Mucosa of descending colon (tissue), 3 donors: ENCODE data around the gene BIRC6. TPM values are rescaled to one million over a fixed set of nuclear protein-coding genes. Genes with fewer than 3 reads are reported as not detected.

Source experiments
- ATAC-seq: fragments of 200-7000 bp; cut with Tn5 transposase; one replicate; pipeline ENCODE4 v1.9.1; 2020; ENCODE audit warnings: mild to moderate bottlenecking, moderate library complexity
- DNase-seq, 3 donors: peaks; one replicate each; pipeline ENCODE4 v3.0.0-alpha.2; 2020
- H3K36me3 ChIP-seq: fragments of 200-600 bp; one replicate; pipeline ENCODE4 v1.8.0; 2021; ENCODE audit warnings: low read depth, mild to moderate bottlenecking
- H3K4me1 ChIP-seq: fragments of 200-600 bp; one replicate; pipeline ENCODE4 v1.8.0; 2021; ENCODE audit warnings: low read depth, mild to moderate bottlenecking
- H3K4me3 ChIP-seq: fragments of 200-600 bp; one replicate; pipeline ENCODE4 v1.8.0; 2021; ENCODE audit warnings: mild to moderate bottlenecking
- H3K9me3 ChIP-seq: fragments of 200-600 bp; one replicate; pipeline ENCODE4 v1.8.0; 2021; ENCODE audit warnings: mild to moderate bottlenecking
- intact Hi-C, 2 donors: fragments of 100-400 bp; cut with DNase I in 1 of 2; cut with micrococcal nuclease in 1 of 2; formaldehyde crosslinking; loops; one replicate each; pipeline versions ENCODE4 v1.11.0 to v1.11.1; 2022; cut with DNase I, micrococcal nuclease
- total RNA-seq, 3 donors: library from RNA; stranded (reverse); fragmentation: NEBNext Ultra II Directional in 2 of 3; extraction: Animal tissue kit (Norgen Biotek cat#: 25700) in 2 of 3; gene quantifications; one replicate each; pipeline versions ENCODE4 v1.2.1 to v1.2.4, GENCODE V29; 2021 to 2023
- TF ChIP-seq, protein P1 (sequence below): fragments of 200-600 bp; IDR thresholded peaks from one replicate; pipeline ENCODE4 v1.8.0; 2022; ENCODE audit warnings: antibody characterized with exemption, mild to moderate bottlenecking
- donor health status: DM: no; HTN: no; CAD: no; lungs with moderate emphysema.
- donor health status: DM: no; HTN: no; CAD: no.
- donor health status: DM: no; HTN: yes; CAD: no.

Gene BIRC6
- total RNA-seq, 3 donors from 2014 or later, result 102 to 136 (median 112) TPM

- ATAC-seq, result no peak
- no peak for DNase-seq
- Histone ChIP-seq H3K4me3 (no peak overlapping the region), H3K36me3 (no peaks in the 10 kb centered on the region), H3K9me3 (no peaks in the 10 kb centered on the region), H3K4me1 (no peaks in the 10 kb centered on the region)
- TF ChIP-seq, protein P1, sequence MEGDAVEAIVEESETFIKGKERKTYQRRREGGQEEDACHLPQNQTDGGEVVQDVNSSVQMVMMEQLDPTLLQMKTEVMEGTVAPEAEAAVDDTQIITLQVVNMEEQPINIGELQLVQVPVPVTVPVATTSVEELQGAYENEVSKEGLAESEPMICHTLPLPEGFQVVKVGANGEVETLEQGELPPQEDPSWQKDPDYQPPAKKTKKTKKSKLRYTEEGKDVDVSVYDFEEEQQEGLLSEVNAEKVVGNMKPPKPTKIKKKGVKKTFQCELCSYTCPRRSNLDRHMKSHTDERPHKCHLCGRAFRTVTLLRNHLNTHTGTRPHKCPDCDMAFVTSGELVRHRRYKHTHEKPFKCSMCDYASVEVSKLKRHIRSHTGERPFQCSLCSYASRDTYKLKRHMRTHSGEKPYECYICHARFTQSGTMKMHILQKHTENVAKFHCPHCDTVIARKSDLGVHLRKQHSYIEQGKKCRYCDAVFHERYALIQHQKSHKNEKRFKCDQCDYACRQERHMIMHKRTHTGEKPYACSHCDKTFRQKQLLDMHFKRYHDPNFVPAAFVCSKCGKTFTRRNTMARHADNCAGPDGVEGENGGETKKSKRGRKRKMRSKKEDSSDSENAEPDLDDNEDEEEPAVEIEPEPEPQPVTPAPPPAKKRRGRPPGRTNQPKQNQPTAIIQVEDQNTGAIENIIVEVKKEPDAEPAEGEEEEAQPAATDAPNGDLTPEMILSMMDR, result no peak
- intact Hi-C loops, result no loop called here
These were observed 201.7 kb downstream of the BIRC6 start for GRCh38 chr2:32558492-32558891.

- TF ChIP-seq, protein P1, result no peak
- ATAC-seq (no peak), DNase-seq (no peak)
- H3K4me1 ChIP-seq, result no peaks in the 10 kb centered on the region
- intact Hi-C loops, result no loop called here
- H3K9me3 ChIP-seq, result no peaks in the 10 kb centered on the region
- no peaks in the 10 kb centered on the region for H3K36me3 ChIP-seq
- H3K4me3 ChIP-seq, result no peak overlapping the region
These were observed 202.3 kb downstream of the BIRC6 start for GRCh38 chr2:32559136-32559535.

- DNase-seq, result no peak
These were observed 206.1 kb downstream of the BIRC6 start for GRCh38 chr2:32562906-32563305.

GRCh38 chr2:32564417-32565035 lies 207.7 kb downstream of the BIRC6 start:
- no peak for DNase-seq
- peaks cover 7% of the 10 kb centered on the region for H3K9me3 ChIP-seq
- intact Hi-C loops, result no loop called here
- H3K4me3 ChIP-seq, result no peak overlapping the region
- no peak for ATAC-seq
- no peaks in the 10 kb centered on the region for H3K36me3 ChIP-seq
- TF ChIP-seq, protein P1, result no peak
- H3K4me1 ChIP-seq, result no peaks in the 10 kb centered on the region

More at GRCh38 chr2:32562906-32563305, 206.1 kb downstream of the BIRC6 start:
- Histone ChIP-seq H3K9me3 (peaks cover 7% of the 10 kb centered on the region), H3K4me1 (no peaks in the 10 kb centered on the region), H3K36me3 (no peaks in the 10 kb centered on the region), H3K4me3 (no peak overlapping the region)
- TF ChIP-seq, protein P1, result no peak
- intact Hi-C loops, result no loop called here
- no peak for ATAC-seq

DNA sequence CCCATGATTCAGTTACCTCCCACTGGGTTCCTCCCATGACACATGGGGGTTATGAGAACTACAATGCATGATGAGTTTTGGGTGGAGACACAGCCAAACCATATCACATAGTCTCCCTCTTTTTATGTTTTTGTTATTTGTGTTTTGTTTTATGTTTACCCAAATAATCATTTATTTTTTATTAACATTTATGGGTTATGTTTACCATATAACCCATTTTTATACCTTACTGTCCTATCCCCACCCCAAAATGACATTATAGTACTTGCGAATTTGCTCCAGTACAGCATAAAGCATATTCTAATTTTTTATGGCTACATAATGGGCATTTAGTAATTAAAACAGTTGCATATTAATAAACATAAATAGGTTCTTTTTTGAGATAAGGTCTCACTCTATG lies 209.1 kb downstream of the BIRC6 start:
- DNase-seq (no peak), ATAC-seq (no peak)
- H3K4me1 ChIP-seq, result no peaks in the 10 kb centered on the region
- H3K4me3 ChIP-seq, result no peak overlapping the region
- TF ChIP-seq, protein P1, result no peak
- H3K9me3 ChIP-seq, result peaks cover 7% of the 10 kb centered on the region
- intact Hi-C loops, result no loop called here
- no peaks in the 10 kb centered on the region for H3K36me3 ChIP-seq

- Histone ChIP-seq H3K9me3 (no peaks in the 10 kb centered on the region), H3K4me1 (no peaks in the 10 kb centered on the region), H3K36me3 (no peaks in the 10 kb centered on the region), H3K4me3 (no peak overlapping the region)
- intact Hi-C loops, result no loop called here
- ATAC-seq, result no peak
- DNase-seq, result no peak
- TF ChIP-seq, protein P1, result no peak
These were observed 215.2 kb downstream of the BIRC6 start for GRCh38 chr2:32572030-32572429.
